Measurements from ENCODE around the gene IFNAR1.

Gene IFNAR1

DNA sequence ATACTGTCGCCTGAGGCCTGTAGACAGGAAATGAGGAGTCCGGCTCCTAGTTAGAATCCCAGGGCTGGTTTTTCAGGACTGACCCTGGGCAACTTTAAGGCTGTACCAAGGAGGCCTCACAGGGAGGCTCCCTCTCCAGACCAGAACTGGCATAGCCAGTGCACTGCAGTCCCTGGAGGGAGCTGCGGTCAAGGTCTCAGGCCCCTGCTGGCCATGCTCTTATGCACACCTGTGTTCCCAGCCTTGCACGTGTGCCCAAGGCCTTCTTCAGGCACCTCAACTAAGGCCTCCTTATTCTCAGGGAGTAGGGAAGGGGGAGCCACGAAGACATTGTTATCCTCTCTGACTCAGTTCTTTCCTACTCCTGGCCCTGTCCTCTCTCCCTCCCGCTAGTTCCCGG lies 22.0 kb upstream of the IFNAR1 start:
- in situ Hi-C loops (cut with MboI; ENCODE audit: low sequenced_read_pairs, unreplicated experiment), result no loop called here

DNA sequence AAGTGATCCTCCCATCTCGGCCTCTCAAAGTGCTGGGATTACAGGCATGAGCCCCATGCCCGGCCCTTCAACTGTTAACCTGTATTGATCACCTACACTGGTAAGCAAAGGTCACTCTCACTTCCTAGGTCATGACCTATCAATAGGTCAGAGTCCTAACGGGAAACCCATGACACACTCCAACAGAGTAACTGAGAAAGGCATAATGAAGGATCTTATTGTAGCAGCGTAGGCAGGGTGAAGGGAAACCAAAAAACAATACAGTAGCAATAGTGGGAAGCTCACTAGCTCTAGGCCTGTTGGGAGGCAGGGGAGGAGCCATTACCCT lies 19.5 kb upstream of the IFNAR1 start:
- in situ Hi-C loops (cut with MboI; ENCODE audit: low sequenced_read_pairs, unreplicated experiment), result no loop called here
- DNase-seq (ENCODE audit: low spot score), result no peak
- TF ChIP-seq, protein P1, sequence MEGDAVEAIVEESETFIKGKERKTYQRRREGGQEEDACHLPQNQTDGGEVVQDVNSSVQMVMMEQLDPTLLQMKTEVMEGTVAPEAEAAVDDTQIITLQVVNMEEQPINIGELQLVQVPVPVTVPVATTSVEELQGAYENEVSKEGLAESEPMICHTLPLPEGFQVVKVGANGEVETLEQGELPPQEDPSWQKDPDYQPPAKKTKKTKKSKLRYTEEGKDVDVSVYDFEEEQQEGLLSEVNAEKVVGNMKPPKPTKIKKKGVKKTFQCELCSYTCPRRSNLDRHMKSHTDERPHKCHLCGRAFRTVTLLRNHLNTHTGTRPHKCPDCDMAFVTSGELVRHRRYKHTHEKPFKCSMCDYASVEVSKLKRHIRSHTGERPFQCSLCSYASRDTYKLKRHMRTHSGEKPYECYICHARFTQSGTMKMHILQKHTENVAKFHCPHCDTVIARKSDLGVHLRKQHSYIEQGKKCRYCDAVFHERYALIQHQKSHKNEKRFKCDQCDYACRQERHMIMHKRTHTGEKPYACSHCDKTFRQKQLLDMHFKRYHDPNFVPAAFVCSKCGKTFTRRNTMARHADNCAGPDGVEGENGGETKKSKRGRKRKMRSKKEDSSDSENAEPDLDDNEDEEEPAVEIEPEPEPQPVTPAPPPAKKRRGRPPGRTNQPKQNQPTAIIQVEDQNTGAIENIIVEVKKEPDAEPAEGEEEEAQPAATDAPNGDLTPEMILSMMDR (IDR thresholded peaks at IDR 0.05; ENCODE audit: borderline replicate concordance, control extremely low read depth, extremely low read depth, insufficient read depth, missing control alignments), result no peak

More for the DNA sequence above, 22.0 kb upstream of the IFNAR1 start:
- no peak for DNase-seq (ENCODE audit: low spot score)
- TF ChIP-seq, protein P1 (IDR thresholded peaks at IDR 0.05; ENCODE audit: borderline replicate concordance, control extremely low read depth, extremely low read depth, insufficient read depth, missing control alignments), result no peak

DNA sequence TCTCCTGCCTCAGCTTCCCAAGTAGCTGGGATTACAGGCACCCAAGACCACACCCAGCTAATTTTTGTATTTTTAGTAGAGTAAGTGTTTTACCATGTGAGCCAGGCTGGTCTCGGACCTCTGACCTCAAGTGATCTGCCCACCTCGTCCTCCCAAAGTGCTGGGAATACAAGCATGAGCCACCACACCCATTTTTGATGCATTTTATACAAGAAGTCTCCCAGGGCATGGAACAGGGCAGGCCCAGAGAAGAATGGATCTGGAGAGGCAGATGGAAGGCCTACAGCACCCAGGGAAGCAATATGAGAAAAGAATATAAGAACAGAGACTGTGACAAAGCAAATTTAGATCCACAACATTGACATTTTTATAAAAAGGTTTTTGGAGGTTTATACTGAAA lies 18.8 kb upstream of the IFNAR1 start:
- TF ChIP-seq, protein P1 (IDR thresholded peaks at IDR 0.05; ENCODE audit: borderline replicate concordance, control extremely low read depth, extremely low read depth, insufficient read depth, missing control alignments), result no peak
- in situ Hi-C loops (cut with MboI; ENCODE audit: low sequenced_read_pairs, unreplicated experiment), result no loop called here
- no peak for DNase-seq (ENCODE audit: low spot score)

DNA sequence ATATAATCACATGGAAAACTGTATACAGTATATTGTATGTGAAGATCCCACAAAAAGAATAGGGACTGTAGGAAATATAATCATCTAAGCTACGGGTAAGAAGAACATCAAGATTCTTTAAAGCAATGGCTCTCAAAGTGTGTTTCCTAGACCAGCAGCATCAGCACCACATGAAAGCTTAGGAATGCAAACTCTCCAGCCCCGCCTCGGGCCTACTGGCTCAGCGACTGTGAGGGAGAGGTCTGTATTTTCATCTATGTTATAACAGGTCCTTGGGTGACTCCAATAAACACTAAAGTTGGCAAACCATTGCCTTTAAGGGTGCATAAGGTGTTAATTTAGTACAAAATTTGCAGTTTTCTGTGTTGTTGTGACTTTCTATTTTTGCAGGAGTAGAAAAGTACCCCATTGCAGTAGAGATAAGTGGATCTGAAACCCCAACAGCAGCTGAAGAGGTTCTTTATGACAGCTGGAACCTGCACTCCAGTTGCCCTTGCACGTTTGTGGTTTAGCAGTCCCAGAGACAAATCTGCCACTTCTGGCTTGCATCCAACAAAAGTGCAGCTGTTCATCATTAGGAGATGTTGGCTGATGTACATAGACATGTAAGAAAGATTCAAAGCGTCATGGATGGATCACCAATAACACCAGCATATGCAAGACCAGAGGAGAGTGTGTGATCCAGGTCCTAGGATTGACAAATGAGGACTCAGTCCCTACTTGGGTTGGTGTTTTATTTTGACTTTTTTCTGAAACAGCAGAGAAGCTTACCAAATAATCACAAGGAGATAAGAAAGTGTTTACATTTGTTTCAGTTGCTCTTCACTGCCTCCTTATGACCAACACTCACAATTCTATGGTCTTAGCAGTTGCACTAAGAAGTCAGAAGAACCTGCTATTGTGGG lies 15.9 kb upstream of the IFNAR1 start:
- peak; percentile 38 for DNase-seq (ENCODE audit: low spot score)
- in situ Hi-C loops (cut with MboI; ENCODE audit: low sequenced_read_pairs, unreplicated experiment), result no loop called here
- TF ChIP-seq, protein P1 (IDR thresholded peaks at IDR 0.05; ENCODE audit: borderline replicate concordance, control extremely low read depth, extremely low read depth, insufficient read depth, missing control alignments), result no peak

DNA sequence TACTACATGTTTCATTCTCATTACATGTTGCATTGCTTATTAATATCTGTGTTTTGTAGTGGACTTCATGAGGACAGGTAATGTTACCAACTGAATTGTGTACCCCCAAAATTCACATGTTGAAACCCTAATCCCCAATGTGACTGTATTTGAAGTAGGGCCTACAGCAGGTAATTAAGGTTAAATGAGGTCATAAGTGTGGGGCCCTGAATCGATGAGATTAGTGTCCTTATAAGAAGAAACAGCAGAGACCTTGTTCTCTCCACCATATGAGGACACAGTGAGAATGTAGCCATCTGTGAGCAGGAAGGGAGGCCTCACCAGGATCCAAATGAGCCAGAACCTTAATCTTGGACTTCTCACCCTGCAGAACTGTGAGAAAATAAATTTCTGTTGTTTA lies 15.0 kb upstream of the IFNAR1 start:
- TF ChIP-seq, protein P1 (IDR thresholded peaks at IDR 0.05; ENCODE audit: borderline replicate concordance, control extremely low read depth, extremely low read depth, insufficient read depth, missing control alignments), result no peak
- DNase-seq (ENCODE audit: low spot score), result no peak
- in situ Hi-C loops (cut with MboI; ENCODE audit: low sequenced_read_pairs, unreplicated experiment), result no loop called here

DNA sequence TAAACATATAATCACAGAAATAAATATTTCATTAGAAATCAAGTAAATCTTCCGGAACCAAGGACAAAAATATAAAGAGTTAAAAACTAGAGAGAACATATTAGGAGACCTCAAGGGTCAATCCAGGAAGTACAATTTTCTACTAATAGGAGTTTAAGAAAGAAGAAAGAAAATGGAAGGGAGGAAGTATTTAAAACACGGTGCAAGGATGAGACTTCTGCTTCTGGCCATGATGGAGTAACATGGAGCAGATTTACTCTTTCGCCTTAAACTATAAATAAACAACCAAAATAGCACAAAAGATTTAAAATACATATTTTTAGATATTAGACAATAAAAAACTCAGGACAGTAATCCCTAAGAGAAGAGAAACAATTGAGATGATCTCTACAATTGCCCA lies 12.6 kb upstream of the IFNAR1 start:
- in situ Hi-C loops (cut with MboI; ENCODE audit: low sequenced_read_pairs, unreplicated experiment), result no loop called here
- no peak for DNase-seq (ENCODE audit: low spot score)
- TF ChIP-seq, protein P1 (IDR thresholded peaks at IDR 0.05; ENCODE audit: borderline replicate concordance, control extremely low read depth, extremely low read depth, insufficient read depth, missing control alignments), result no peak
